AG09319 (cell line): Measurements from ENCODE around the gene KCNH6.

Experiments
- DNase-seq: peaks from one replicate; pipeline ENCODE4 v3.0.0-alpha.2; 2010; ENCODE audit warnings: low read depth; ENCODE audit errors: extremely low read depth
- CTCF ChIP-seq: IDR thresholded peaks from 2 replicates; pipeline ENCODE4 v1.5.1; 2011; ENCODE audit warnings: low read depth, mild to moderate bottlenecking, inconsistent platforms, low read length, moderate library complexity

KCNH6 gene

GRCh38 chr17:63519972-63520882 lies 2.9 kb upstream of the KCNH6 start:
- no peak for DNase-seq
- TF ChIP-seq CTCF: no peak

GRCh38 chr17:63524051-63524450 lies 893 bp downstream of the KCNH6 start:
- TF ChIP-seq CTCF: no peak
- DNase-seq: no peak

DNA sequence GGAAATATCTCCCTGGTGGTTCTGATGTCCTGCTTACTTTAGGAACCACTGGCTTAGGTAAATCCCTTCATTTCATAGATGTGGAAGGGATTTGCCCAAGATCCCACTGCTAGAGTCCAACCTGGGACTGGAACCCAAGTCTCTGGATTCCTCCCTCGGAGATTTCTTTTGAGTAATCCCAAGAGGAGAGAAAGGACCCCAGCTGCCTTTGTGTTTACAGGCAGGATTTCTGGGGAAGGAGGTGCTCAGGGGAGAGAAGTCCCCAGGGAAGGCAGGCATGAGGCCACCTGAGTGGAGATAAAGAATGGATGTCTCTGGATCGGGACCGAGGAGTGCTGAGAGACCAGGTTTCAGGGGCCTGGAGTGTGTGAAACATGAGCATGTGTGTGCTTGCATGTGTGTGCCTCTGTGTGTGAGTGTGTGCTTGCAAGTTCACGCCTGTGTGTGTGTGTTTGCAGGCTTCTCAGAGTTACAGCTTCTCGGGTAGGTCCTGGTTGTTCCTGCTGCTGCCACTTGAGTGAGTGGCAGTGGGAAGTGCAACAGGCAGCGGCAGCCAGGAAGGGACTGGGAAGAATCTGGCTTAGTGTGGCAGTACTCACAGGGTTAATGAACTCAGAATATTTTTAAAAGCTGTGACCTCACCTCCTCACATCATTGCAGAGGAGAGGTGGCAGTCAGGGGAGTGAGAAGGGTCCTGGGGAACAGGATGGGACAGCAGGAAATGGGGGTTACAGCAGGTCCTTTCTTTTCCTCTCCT lies 2.2 kb downstream of the KCNH6 start:
- no peak for DNase-seq
- TF ChIP-seq CTCF: no peak

DNA sequence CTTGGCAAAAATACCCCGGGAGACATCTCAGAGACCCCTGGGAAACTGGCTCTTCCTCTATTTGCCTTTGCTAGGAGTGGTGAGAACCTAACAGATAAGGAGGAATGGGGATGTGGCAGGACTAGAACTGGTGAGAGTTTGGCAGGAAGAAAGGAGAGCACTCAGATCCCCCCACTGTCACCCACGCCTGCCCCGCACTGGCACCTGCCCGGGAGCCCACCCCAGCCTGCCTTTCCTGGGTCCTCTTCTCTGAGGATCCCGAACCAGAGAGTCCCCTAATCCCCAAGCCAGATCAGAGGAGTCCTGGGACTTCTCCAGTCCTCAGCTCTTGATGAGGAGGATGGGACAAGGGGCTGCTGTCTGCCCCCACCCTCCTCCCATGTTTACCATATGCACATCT lies 3.7 kb downstream of the KCNH6 start:
- DNase-seq: no peak
- TF ChIP-seq CTCF: no peak

- no peak for DNase-seq
- TF ChIP-seq CTCF: no peak
Measured at GRCh38 chr17:63528183-63528582, 5.0 kb downstream of the KCNH6 start.

GRCh38 chr17:63529711-63530556 lies 6.8 kb downstream of the KCNH6 start:
- DNase-seq: no peak
- no peak for TF ChIP-seq CTCF
